GM08714 (cell line): ENCODE measurements around the gene PPP5C.

Experiments used
- H3K4me3 ChIP-seq: fragments of 200-500 bp; sonication (Bioruptor generic); 2 replicates; pipeline ENCODE4 v1.5.1; 2014; ENCODE audit warnings: mild to moderate bottlenecking, low read length, inconsistent platforms
- ZNF274 ChIP-seq: IDR thresholded peaks from 2 replicates; pipeline ENCODE4 v1.6.1; 2012; ENCODE audit warnings: mild to moderate bottlenecking, low read depth, low read length

The PPP5C gene

DNA sequence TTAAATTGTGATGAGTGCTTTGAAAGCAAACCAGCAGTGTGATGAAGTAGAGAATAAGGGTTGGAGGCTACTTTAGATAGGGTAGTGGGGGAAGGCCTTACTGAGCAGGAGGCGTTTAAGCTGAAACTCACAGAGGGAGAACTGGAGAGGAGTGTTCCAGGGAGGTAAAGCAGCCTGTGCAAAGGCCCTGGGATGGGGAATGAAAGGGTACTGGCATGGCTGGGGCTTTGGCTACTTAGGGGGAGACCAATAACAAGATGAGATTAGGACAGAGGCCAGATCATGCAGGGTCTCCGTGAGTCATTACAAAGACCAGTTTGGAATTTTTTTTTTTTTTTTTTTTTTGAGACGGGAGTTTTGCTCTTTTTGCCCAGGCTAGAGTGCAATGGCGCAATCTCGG is 1.1 kb downstream of the PPP5C start:
- peak overlapping the region; percentile 86 for H3K4me3 ChIP-seq
- TF ChIP-seq ZNF274, result no peak

DNA sequence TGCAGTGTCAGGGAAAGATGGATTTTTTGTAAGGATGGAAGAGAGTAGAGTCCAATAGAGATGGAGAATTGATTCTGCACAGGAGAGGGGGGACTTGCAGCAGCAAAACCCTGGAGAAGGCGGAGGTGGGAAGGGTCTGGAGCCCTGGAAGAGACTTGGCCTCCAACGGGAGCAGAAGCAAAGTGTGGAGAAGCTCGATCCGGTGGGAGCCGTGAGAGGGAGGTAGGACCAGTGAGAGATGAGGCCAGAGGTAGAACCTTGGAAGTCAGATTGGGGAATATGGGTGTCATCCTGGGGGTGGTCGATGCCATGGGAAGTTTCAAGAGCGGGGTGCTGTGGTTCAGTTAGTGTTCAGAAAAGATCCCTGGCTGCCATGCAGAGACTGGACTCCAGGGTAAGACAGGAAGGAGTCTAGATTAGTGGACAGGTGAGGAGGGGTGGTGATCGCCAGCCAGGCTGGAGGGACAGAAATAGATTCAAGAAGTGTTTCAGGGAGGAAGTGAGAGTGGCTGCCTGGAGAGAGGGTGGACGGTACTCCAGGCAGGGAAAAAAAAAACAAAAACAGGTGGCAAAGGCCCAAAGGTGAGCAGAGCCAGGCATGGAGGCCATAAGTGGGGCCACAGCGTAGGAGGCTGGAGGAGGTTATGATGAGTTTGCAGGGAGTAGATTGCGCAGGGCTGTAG is 2.6 kb downstream of the PPP5C start:
- peak overlapping the region; percentile 5; the same call in 1 of the 2 replicates for H3K4me3 ChIP-seq
- TF ChIP-seq ZNF274, result no peak

DNA sequence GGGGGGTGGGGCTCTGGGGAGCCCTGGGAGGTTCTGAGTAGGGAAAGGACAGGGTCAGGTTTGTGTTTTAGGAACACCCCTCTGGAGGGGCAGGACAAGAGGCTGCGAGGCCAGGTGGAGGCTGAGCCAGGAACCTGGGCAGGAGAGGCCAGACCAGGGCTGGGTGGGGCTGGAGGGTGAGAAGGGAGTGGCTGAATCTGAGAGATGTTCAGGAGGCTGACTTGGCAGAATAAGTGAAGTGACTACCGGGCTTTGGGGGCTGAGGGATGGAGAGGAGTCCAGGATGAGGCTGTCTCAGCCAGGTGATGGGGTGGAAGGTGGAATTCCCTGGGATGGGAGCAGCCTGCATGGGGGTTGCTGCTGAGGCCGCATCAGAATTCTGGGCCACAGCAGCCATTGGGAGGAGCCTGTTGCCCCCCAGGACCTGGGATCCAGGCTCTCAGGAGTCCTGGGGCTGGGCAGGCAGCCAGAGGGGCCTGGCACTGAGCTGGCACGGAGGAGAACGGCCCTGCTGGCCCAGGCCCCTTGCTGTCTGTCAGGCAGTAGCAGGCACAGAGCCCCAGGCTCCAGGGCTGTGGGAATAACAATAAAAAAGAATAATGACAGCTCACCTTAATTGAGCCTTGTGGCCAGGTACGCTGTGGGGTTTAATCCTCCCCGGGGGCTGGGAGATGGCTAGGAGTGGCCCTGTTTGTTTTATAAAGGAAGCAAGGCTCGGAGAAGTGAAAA is 3.3 kb downstream of the PPP5C start:
- H3K4me3 ChIP-seq, result no peak overlapping the region; the same call in 1 of the 2 replicates

DNA sequence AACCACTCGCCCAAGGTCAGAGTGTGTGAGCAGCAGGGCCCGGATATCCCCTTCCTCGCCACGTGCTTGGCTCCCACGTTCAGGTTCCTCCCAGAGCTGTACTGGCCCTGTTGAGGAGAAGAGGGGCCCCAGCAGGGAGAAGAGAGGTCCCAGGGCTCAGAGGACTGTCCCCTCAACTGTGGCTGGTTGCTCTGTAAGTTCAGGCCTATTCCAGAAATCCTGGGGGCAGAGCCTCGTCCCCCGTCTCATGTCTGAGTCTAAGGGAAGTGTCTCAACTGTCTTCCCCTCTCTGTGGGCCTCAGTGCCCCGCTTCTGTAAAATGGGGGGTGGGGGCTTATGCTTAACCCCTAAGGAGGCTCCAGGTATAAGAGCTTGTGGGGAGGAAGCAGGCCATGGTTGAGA is 3.9 kb downstream of the PPP5C start:
- H3K4me3 ChIP-seq, result peak overlapping the region; percentile 8; the same call in 1 of the 2 replicates
- no peak for TF ChIP-seq ZNF274

More for the DNA sequence above, 3.3 kb downstream of the PPP5C start:
- TF ChIP-seq ZNF274, result no peak

DNA sequence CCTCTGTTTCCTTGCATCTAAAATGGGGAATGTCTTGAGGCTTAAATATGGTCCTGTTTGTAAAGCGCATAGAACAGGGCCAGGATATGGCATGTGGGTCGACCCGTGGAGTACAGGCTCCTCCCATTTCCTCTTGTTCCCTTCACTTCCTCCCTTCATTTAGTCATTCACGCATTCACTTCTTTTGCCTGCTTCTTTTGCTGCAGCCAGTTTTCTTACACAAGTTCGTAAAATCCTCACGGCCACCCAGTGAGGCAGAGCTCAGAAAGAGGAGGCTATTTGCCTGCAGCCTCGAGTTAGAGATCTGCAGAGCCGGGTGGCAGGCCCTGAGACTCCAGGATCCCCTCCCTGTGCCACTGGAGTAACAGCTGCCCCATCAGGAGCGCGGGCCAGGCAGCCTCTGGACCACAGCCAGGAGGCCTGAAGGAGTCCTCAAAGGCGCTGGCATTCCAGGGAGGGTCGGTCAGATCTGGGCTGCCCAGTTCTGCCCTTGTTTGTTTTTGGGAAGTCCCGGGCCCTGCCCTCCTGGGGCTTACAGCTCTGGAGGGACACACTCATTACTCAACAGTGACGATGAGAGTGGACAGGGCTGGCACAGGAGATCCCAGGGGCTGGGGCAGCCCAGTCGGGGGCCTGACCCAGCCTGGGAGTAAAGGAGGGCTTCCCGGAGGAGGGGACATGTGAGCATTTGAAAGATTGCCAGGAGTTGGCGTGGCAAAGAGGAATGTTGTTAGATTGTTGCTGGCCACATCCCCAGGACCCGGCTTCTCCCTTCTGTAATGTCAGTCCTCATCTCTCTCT is 4.6 kb downstream of the PPP5C start:
- peak overlapping the region; percentile 8; the same call in 1 of the 2 replicates for H3K4me3 ChIP-seq
- no peak for TF ChIP-seq ZNF274

GRCh38 chr19:46353730-46354528 is 7.0 kb downstream of the PPP5C start:
- TF ChIP-seq ZNF274, result no peak
- no peak overlapping the region for H3K4me3 ChIP-seq

GRCh38 chr19:46355234-46356148 is 8.6 kb downstream of the PPP5C start:
- TF ChIP-seq ZNF274, result no peak
- H3K4me3 ChIP-seq, result no peak overlapping the region

GRCh38 chr19:46356149-46357055 is 9.5 kb downstream of the PPP5C start:
- no peak overlapping the region for H3K4me3 ChIP-seq
- TF ChIP-seq ZNF274, result no peak

DNA sequence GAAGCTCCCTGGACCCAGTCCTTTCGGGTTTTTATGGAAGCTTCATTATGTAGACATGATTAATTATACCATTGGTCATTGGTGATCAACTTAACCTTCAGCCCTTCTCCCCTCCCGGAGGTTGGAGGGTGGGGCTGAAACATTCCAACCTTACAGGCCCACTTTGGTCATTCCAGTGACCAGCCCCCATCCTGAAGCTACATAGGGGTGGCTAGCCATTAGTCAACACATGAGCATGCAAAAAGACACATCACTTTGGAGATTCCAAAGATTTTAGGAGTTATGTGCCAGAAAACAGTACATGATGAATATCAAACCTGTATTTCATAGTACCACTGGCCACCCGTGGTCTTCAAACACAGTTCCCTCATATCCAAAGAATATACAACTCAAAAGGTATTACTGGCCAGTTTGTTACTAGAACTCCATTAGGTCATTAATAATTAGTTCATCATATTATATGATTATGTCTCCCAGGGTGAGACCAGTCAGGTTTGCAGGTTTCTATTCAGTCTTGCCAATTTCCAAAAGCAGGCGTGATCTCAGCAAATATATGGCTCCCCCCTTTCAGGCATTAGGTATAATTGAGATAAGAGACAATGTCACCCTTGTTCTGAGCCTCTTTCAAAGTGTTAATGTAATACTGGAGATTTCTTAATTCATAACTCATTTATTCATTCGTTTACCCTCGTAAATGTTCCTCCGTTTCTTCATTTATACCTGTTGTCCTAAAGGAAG is 11.1 kb downstream of the PPP5C start:
- no peak for TF ChIP-seq ZNF274
- no peak overlapping the region for H3K4me3 ChIP-seq

DNA sequence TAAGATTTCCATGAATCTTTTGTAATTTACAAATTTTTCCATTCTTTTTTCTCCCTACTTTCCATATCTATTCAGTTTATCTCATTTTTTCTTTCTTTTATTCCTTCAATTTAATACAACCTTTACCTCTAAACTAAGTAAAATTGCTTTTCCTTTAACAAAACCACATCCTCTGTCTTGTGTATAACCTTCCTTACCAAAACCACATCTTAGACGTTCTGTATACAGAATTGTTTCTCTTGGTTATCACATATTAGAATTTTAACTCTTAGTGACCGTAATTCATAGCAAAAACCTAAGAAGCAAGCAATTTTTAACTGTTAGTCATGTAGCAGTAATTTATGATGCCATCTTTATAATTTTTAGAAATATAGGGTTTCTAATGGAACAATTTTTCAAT is 15.0 kb downstream of the PPP5C start:
- TF ChIP-seq ZNF274, result no peak
- H3K4me3 ChIP-seq, result no peak overlapping the region

GRCh38 chr19:46364359-46364758 is 17.5 kb downstream of the PPP5C start:
- H3K4me3 ChIP-seq, result no peak overlapping the region
- no peak for TF ChIP-seq ZNF274
